Activated B cell treated with CpG ODN at 0.5 μM for 24 hours (primary cell): ENCODE measurements around the gene MCM8. TPM values are rescaled to one million over a fixed set of nuclear protein-coding genes. Genes with fewer than 3 reads are reported as not detected.

Source experiments
- ATAC-seq: fragments of 200-7000 bp; cut with Tn5 transposase; one replicate; pipeline ENCODE4 v1.10.0; 2021; ENCODE audit warnings: low read depth, mild to moderate bottlenecking, moderate library complexity
- CTCF ChIA-PET: fragments of 350-600 bp; sonication (Branson Sonifier 250); formaldehyde crosslinking; loops from one replicate; lab custom pipeline; 2021; ENCODE audit warnings: antibody characterized with exemption; lab: Charles Lee
- POLR2A ChIA-PET: fragments of 350-600 bp; sonication (Branson Sonifier 250); formaldehyde crosslinking; loops from one replicate; lab custom pipeline; 2021; ENCODE audit warnings: antibody characterized with exemption; lab: Charles Lee
- DNase-seq: peaks from one replicate; pipeline ENCODE4 v3.0.0; 2022
- H3K27ac Mint-ChIP-seq: one replicate; pipeline ENCODE4 v1.8.0; 2020; ENCODE audit warnings: mixed read lengths
- H3K27me3 Mint-ChIP-seq: one replicate; pipeline ENCODE4 v1.8.0; 2021; ENCODE audit warnings: mixed read lengths
- H3K36me3 Mint-ChIP-seq: one replicate; pipeline ENCODE4 v1.8.0; 2021; ENCODE audit warnings: low read depth, mixed read lengths
- H3K4me1 Mint-ChIP-seq: one replicate; pipeline ENCODE4 v1.8.0; 2021; ENCODE audit warnings: mixed read lengths
- H3K4me3 Mint-ChIP-seq: one replicate; pipeline ENCODE4 v1.8.0; 2020; ENCODE audit warnings: mild to moderate bottlenecking, mixed read lengths
- H3K9me3 Mint-ChIP-seq: one replicate; pipeline ENCODE4 v1.8.0; 2020; ENCODE audit warnings: mixed read lengths
- CTCF ChIP-seq: fragments of 200-600 bp; IDR thresholded peaks from one replicate; pipeline ENCODE4 v1.8.0; 2022; ENCODE audit warnings: antibody characterized with exemption, mild to moderate bottlenecking
- intact Hi-C: fragments of 100-400 bp; cut with micrococcal nuclease; formaldehyde crosslinking; loops from one replicate; pipeline ENCODE4 v1.15.1; 2024
- total RNA-seq: library from RNA; stranded (reverse); gene quantifications from 2 replicates; pipeline ENCODE4 v1.2.3, GENCODE V29; 2022

The MCM8 gene
- total RNA-seq, 1 donor from 2014 or later: 13.0 TPM

DNA sequence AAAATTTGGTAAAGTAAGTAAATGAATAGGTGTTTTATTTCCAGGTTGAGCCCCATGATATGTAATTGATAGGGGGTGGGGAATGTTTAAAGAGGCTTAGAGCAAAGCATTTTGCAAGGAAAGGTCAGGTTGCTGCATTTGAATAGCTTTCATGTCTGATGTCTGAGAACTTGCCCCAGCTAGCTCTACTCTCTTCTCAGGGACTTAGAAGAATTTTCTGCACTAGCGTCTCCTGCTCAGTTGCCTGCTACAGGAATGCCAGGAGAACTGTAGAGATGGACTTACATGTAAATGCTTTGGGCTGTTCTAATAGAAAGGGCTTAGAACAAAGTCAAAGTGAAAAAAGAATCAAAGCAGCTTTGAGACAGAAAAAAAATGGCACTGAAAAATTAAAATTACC lies 35.6 kb upstream of the MCM8 start:
- TF ChIP-seq CTCF: no peak
- DNase-seq: no peak
- Mint-ChIP-seq H3K27ac (no peak overlapping the region), H3K4me1 (peaks cover 11% of the 10 kb centered on the region), H3K4me3 (no peak overlapping the region), H3K36me3 (no peaks in the 10 kb centered on the region), H3K9me3 (no peaks in the 10 kb centered on the region), H3K27me3 (peaks cover 43% of the 10 kb centered on the region)
- CTCF ChIA-PET: no interaction called here
- intact Hi-C loops: no loop called here
- POLR2A ChIA-PET: no interaction called here
- no peak for ATAC-seq

DNA sequence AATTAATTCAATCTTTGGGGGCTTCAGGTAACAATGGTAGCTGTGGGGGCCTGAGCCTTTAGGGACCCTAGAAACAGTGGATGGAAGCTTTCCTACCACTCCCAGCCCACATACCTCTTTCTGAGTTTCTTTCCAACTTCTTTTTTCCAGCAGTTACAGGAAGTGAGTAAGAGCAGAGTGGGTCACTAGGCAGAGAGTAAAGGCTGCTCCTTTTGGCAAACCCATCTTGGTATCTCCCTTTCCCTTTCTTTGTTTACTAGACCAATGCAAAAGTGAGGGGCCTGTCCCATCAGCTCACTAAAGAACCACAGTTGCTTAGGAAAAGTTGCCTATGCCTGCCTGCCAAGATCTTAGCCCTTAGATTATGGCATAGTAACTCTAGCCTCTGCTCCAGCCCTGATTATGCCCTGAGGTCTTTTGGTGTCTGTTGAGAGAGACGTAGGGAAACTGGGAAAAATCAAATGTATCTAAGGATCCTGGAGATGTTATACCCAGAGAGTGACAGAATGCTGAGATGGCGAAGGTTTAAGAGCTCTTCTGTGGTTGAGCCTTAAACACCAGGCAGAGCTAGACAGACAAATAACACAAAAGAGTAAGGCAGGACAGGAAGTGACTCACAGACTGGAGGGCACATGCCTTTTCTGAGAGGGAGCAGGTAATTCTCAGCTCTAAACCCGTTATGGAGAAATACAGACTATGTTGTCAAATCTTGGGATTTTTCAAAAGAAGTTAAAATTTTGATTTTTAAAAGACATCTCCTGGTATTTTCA lies 31.4 kb upstream of the MCM8 start:
- peaks cover 22% of the 10 kb centered on the region for H3K27me3 Mint-ChIP-seq
- H3K9me3 Mint-ChIP-seq: no peaks in the 10 kb centered on the region
- ATAC-seq (no peak), DNase-seq (no peak)
- no peak overlapping the region for H3K4me3 Mint-ChIP-seq
- ChIA-PET CTCF (no interaction called here), POLR2A (no interaction called here)
- H3K36me3 Mint-ChIP-seq: no peaks in the 10 kb centered on the region
- intact Hi-C loops: no loop called here
- no peaks in the 10 kb centered on the region for H3K4me1 Mint-ChIP-seq
- no peak overlapping the region for H3K27ac Mint-ChIP-seq
- no peak for TF ChIP-seq CTCF

- Mint-ChIP-seq H3K27ac (no peak overlapping the region), H3K4me1 (no peaks in the 10 kb centered on the region), H3K4me3 (no peak overlapping the region), H3K9me3 (no peaks in the 10 kb centered on the region), H3K36me3 (no peaks in the 10 kb centered on the region), H3K27me3 (peaks cover 17% of the 10 kb centered on the region)
- no peak for ATAC-seq
- ChIA-PET POLR2A (no interaction called here), CTCF (no interaction called here)
- DNase-seq: no peak
- TF ChIP-seq CTCF: no peak
- intact Hi-C loops: no loop called here
Measured at GRCh38 chr20:5919626-5920544, 30.6 kb upstream of the MCM8 start.

DNA sequence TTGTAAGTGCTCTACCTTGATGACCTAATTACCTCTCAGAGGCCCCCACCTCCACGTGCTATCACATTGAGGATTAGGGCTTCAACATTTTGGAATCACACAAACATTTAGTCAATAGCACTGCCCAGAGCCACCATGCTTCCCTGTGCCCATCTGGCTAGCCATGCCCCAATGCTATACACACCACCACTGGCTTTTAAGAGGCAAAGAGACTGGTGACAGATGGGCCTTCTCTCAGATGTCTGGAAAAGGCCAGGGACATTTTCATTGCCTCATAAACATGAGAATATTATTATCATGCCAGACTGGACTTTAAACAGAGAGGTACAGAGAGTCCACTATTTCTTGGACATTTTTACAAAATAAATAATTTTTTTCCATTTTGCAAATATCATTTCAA lies 29.9 kb upstream of the MCM8 start:
- Mint-ChIP-seq H3K36me3 (no peaks in the 10 kb centered on the region), H3K27me3 (peaks cover 18% of the 10 kb centered on the region), H3K4me1 (no peaks in the 10 kb centered on the region), H3K4me3 (no peak overlapping the region), H3K9me3 (no peaks in the 10 kb centered on the region), H3K27ac (no peak overlapping the region)
- DNase-seq (no peak), ATAC-seq (no peak)
- intact Hi-C loops: no loop called here
- no peak for TF ChIP-seq CTCF
- ChIA-PET CTCF (no interaction called here), POLR2A (no interaction called here)

DNA sequence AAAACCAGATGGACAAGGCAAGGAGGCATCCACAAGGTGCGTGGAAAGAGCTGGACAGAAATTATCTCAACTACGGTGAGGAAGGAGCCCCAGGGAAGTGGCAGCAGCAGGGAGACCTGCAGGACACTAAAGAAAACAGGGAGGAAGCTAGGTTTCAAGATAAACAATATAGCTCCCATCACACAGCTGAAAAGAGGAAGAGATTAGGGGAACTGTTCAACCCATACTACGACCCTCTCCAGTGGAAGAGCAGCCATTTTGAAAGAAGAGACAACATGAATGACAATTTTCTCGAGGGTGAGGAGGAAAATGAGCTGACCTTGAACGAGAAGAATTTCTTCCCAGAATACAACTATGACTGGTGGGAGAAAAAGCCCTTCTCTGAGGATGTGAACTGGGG lies 27.0 kb upstream of the MCM8 start:
- intact Hi-C loops: no loop called here
- peaks cover 12% of the 10 kb centered on the region for H3K27me3 Mint-ChIP-seq
- ChIA-PET POLR2A (no interaction called here), CTCF (no interaction called here)
- TF ChIP-seq CTCF: no peak
- ATAC-seq (no peak), DNase-seq (no peak)
- no peaks in the 10 kb centered on the region for H3K4me1 Mint-ChIP-seq
- H3K36me3 Mint-ChIP-seq: no peaks in the 10 kb centered on the region
- no peak overlapping the region for H3K4me3 Mint-ChIP-seq
- no peaks in the 10 kb centered on the region for H3K9me3 Mint-ChIP-seq
- no peak overlapping the region for H3K27ac Mint-ChIP-seq
